DMS153 (cell line): Measurements from ENCODE around the gene USP36.

Source experiments
- DNase-seq: peaks from one replicate; lab custom pipeline; 2025; lab: John Stamatoyannopoulos, UW

USP36 gene

GRCh38 chr17:78815696-78816095 lies 24.9 kb downstream of the USP36 start:
- DNase-seq, result no peak

- DNase-seq, result no peak
Observed at GRCh38 chr17:78812855-78813254, 27.8 kb downstream of the USP36 start.

- no peak for DNase-seq
Observed at GRCh38 chr17:78808163-78808562, 32.5 kb downstream of the USP36 start.

GRCh38 chr17:78806451-78806850 lies 34.2 kb downstream of the USP36 start:
- DNase-seq, result no peak

- DNase-seq, result no peak
Observed at GRCh38 chr17:78805301-78805700, 35.3 kb downstream of the USP36 start.

- DNase-seq, result no peak
Observed at GRCh38 chr17:78804777-78805176, 35.8 kb downstream of the USP36 start.

GRCh38 chr17:78803186-78803845 lies 37.3 kb downstream of the USP36 start:
- no peak for DNase-seq

GRCh38 chr17:78802459-78802858 lies 38.2 kb downstream of the USP36 start:
- no peak for DNase-seq

- no peak for DNase-seq
Observed at GRCh38 chr17:78802008-78802407, 38.6 kb downstream of the USP36 start.

- DNase-seq, result no peak
Observed at GRCh38 chr17:78800132-78800931, 40.3 kb downstream of the USP36 start.

- no peak for DNase-seq
Observed at GRCh38 chr17:78798695-78799559, 41.7 kb downstream of the USP36 start.

- DNase-seq, result no peak
Observed at GRCh38 chr17:78797691-78798585, 42.7 kb downstream of the USP36 start.

- DNase-seq, result no peak
Observed at GRCh38 chr17:78797213-78797612, 43.4 kb downstream of the USP36 start.

GRCh38 chr17:78796517-78796900 lies 44.1 kb downstream of the USP36 start:
- no peak for DNase-seq

- no peak for DNase-seq
Observed at GRCh38 chr17:78795861-78796516, 44.6 kb downstream of the USP36 start.

- DNase-seq, result no peak
Observed at GRCh38 chr17:78794864-78795640, 45.6 kb downstream of the USP36 start.

- DNase-seq, result no peak
Observed at GRCh38 chr17:78794399-78794798, 46.2 kb downstream of the USP36 start.

GRCh38 chr17:78793968-78794367 lies 46.6 kb downstream of the USP36 start:
- DNase-seq, result no peak

GRCh38 chr17:78793415-78793814 lies 47.2 kb downstream of the USP36 start:
- no peak for DNase-seq
